HG03103 (cell line): ENCODE data around the gene UNC119B.

Experiments used
- ATAC-seq: cut with Tn5 transposase; IDR thresholded peaks from one replicate; pipeline ENCODE4 v1.9.1; 2021; ENCODE audit warnings: low read depth; ENCODE audit not compliant: unreplicated experiment

UNC119B gene

DNA sequence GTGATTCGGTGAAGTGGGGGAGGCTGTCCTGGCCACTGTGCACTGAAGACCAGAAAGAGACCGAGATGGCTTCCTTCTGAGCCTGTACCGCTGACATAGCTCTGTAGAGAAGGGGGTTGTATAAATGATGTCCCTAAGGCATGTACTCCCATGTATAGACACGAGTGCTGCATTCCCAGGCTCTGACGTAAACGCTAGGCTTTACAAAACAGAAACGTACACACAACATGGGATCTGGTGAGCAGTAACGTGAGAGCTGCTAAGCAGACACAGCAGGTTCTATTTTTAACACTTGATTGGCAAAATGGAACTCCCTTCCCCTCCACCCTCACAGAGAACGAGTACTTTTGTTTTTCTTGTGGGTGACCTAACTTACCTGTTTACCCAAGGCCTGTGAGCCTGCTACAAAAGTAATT lies 51.3 kb downstream of the UNC119B start:
- no peak for ATAC-seq

DNA sequence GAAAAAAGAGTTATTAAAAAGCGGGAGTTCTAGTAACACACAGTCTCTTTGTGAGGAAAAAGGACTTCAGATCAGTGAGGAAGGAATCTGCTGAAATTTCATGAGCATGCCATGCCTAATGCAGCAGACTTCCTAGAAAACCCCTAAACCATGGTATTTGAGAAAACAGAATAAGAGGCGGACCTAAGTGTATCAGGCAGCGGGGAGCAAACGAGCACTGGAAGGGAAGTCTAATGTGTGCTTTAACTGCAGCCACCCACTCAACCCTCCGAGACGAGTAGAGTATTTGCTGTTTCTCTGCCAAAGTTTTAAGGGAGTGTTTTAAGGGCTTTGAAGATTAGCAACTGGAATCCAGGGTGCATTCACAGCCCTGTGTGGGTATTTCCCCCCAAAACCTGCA lies 51.8 kb downstream of the UNC119B start:
- no peak for ATAC-seq

GRCh38 chr12:120763250-120763649 lies 53.0 kb downstream of the UNC119B start:
- no peak for ATAC-seq

GRCh38 chr12:120764816-120765215 lies 54.6 kb downstream of the UNC119B start:
- ATAC-seq, result no peak

GRCh38 chr12:120766566-120766965 lies 56.3 kb downstream of the UNC119B start:
- no peak for ATAC-seq

DNA sequence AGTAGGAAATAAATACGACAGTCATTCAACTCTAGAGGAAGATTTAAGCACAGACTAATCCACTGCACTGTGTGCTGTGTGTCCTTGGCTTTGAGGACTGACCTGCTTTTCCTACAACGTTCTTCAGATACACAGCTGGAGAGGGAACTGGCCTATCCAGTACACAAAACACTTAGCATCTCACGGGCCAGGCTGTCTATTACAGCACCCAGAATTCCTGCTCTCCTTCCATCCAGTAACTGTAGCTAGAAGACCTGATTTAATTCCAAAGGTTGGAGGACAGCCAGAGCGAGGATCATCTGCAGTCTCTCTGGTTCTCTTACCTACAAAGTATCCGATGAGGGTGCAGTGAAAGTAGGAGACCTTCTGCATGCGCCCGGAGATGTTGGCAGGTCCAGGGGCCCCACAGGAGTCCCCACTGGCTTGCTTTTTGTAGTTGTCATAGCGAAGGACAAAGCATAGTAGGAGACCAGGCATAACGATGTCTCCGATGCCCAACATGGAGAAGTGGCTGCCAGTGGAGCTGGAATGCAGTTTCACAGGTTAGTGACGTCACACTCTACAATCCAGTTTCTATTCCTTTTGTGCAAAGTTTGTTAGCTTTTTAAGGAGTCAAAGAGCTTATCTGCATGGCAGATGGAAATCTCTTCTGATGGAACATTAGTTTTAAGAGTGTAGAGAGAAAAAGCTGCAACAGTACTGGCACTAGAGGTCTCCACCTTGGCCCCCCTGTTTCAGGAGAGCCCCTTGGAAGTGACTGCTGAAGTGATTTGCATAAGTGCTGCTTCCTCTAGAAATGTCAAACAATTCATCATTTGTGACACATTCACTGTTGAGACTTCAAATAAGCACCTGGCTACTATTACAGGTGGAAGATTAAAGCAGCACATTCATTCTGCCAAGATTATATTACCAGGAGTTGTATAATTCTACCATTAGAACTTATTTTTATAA lies 57.1 kb downstream of the UNC119B start:
- no peak for ATAC-seq

- ATAC-seq, result no peak
These were observed 60.8 kb downstream of the UNC119B start for GRCh38 chr12:120771097-120771496.
